GM18498 (cell line): ENCODE measurements around the gene SIPA1.
A peak's percentile ranks its signal among the peaks of the same experiment; 100 is the strongest.

Experiments
- ATAC-seq: cut with Tn5 transposase; IDR thresholded peaks from one replicate; pipeline ENCODE4 v1.9.1; 2021; ENCODE audit warnings: mild to moderate bottlenecking, moderate library complexity; ENCODE audit not compliant: unreplicated experiment

Gene SIPA1

DNA sequence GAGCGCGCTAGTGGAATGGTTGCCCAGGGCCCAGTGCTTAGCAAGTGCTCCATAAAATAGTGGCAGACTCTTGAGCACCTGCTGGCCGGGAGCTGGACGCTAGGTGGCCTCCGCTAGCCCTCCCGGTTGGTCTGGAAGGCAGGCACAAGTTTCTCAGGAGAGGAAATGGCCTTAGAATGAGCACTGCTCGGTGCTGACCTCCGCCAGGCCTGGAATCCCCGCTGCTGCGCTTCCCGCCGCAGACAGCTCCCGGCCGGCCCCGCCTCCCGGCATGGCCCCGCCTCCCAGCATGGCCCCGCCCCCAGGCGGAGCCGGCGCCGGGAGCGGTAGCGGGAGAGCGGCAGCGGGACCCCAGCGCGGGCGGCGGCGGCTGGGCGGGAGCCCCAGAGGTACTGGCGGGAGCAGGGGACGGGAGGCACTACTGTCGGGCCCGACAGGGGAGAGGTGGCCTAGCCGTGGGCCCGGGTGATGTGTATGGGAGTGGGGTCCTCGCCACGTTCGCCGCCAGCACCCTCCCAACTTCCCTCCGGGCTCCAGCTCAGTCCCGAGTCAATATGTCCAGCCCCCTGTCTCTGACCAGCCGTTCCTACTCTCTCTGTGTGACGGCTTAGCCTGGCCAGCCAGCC, at the start of gene SIPA1:
TSS of gene SIPA1 (plus strand) at position 308 of the 626 bp plus-strand sequence. CDS start 2,821 bp downstream, outside the sequence.
- peak; percentile 47 for ATAC-seq

DNA sequence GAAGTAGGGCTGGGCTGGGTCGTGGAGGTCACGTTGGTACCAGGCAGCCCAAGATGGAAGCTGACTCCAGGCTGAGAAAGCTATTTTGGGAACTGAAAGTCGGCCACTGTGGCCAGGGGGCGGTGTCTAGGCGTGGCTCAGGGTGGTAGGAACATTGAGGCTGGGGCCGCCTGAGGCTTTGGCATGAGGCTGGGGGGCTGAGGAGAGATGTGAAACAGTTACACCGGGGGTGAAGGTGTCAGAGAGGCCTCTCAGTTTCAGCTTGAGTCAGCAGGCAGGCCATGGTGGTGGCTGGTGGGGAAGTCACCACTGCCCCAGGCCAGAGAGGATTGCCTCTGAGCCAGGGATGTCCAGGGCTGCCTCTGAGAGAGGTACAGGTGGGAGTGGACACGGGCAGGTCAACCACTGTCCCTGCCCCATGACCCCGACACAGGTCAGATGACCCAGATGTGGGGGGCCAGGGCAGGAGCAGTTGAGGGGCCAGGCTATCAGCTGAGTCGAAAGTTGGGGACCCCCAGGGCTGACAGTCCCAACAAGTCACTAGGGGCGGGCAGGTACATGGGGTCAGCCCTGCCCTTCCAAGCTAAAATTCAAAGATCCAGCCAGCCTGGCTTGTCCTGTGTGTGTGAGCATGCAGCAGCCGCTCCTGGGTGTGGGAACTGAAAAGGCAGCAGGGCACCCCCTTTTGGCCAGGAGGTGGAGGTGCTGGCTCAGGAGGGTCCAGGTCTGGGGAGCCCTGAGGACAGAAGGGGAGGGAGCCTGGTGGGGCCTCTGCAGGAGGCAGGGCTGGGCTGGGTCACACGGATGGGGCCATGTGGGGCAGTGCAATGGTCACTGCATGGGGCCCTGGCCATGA, 49.5 kb upstream of the SIPA1 start:
- peak; percentile 79 for ATAC-seq

DNA sequence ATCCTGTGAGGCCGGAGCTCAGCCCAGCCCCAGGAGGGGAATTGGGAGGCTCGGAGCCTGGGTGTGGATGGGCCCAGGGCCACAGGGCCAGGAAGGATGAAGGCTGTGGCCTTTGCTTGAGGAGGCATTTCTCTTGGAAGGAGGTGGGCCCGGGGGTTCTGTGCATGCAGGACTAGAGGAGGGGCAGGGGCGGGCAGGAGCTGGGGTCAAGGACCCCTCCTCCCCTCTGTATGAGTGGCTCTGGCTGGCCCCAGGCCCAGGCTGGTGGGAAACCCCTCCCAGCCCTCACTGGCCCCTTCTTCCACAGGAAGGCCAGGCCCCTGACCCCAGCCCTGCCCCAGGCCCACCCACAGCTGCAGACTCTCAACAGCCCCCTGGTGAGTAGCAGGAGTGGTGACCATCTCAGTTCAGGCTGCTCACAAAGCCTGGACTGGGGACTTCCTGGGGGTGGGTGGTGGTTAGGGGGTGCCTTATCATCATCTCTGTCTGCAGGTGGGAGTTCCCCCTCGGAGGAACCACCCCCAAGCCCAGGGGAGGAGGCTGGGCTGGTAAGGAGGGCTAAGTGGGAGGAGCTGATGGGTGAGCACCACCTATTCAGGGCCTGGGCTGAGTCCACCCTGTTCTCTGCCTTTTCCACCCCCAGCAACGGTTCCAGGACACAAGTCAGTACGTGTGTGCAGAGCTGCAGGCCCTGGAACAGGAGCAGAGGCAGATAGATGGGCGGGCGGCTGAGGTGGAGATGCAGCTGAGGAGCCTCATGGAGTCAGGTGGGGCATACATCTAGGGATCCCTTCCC, 48.3 kb upstream of the SIPA1 start:
- no peak for ATAC-seq

- ATAC-seq = no peak
Observed at GRCh38 chr11:65590240-65590738, 47.6 kb upstream of the SIPA1 start.

DNA sequence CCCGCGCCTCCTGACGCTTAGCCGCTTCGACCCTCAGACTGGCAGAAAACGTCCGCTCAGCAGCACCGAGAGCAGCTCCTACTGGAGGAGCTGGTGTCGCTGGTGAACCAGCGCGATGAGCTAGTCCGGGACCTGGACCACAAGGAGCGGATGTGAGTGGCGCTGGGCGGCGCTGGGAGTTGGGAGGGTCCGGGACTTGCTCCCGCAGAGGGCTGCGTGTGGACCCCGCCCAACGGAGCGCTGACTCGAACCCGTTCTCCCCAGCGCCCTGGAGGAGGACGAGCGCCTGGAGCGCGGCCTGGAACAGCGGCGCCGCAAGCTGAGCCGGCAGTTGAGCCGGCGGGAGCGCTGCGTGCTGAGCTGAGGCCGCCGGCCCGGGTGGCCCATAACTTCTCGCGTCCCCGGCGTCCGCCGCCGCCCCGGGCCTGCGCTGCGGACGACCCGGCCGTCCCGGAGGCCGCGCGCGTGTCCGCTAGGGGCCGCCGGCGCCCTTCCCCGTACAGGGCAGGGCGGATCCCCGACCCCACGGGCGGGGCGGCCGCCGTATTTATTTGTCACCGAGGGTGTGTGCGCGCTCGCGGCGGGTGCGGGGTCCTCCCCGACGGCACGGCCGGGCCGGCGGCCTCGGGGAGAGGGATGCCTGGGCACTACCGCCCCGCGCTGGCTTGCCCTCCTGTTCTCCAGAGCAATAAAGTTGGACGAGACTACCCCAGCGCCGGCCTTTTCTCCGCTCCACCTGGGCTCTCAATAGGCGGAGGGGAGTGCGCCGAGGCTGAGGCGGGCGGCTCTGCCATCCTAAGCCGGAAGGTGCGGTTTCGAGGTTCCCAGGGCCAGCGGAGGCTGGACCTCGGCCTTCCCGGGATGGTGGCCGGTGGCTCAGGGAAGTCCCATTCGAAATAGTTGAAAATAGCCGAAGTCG, 45.7 kb upstream of the SIPA1 start:
- ATAC-seq = no peak

- no peak for ATAC-seq
Observed at GRCh38 chr11:65592858-65593517, 44.9 kb upstream of the SIPA1 start.

DNA sequence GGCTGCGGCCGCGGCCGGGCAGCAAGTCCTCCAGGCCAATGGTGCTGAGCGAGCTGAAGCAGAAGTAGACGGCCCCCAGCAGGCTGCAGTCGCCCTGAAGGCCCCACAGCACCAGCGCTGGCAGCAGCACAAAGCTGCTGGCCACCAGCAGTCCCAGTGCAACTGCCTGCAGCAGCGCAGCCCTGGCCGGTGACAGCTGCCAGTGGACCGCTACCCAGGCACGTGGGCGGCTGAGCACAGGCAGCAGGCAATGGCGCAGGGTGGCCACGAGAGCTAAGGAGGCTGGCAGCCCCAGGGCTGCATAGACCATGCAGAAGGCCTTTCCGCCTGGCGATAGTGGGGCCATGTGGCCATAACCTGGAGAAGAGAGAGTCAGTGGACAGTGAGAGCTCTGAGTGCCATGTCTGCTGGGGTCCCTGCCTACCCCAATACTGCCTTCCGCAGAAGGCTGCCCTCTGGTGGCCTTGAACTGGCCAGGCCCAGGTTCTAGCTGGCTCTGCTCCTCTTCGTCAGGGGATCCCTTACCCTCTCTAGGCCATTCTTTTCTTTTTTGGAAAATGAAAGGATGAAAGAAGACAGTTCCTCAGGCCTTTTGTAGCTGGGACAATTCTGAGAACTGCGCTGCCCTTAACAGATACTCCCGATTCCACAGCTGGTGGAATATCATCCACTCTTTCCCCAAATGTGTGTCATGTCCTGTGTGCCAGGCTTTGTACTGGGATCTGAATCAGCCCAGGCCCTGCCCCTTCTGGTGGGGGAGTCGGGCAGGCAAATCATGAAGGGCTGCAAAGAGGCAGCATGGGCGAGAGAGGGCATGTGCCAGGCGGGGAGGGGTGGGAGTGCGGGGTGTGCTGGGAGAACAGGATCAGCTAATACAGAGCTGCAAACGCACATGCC, 44.1 kb upstream of the SIPA1 start:
- ATAC-seq = no peak

- no peak for ATAC-seq
Observed at GRCh38 chr11:65595131-65595530, 42.8 kb upstream of the SIPA1 start.

GRCh38 chr11:65595543-65596281, 42.2 kb upstream of the SIPA1 start, which contains the start of gene KCNK7:
Gene KCNK7 (minus strand): TSS chr11:65595800. CDS start chr11:65595772, 28 bp downstream.
- ATAC-seq = no peak

DNA sequence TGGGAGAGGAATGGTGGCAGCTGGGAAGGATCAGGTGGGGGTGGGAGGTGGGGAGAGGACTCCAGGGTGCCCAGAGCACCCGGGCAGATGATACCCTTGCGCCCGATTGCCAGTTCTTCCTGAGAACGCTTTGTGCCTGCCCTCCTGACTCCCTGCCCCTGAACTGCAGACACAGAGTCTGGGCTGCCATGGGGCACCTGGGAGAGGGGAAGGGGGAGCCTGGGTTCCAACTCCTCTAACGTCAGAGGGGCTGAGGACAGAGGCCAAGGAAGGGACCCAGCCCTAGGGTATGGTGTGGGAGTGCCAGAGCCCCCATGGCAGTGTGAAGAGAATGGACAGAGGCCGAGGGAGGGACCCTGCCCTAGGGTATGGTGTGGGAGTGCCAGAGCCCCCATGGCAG, 41.4 kb upstream of the SIPA1 start:
- ATAC-seq = no peak

- no peak for ATAC-seq
Observed at GRCh38 chr11:65598258-65598699, 39.6 kb upstream of the SIPA1 start.

- ATAC-seq = no peak
Observed at GRCh38 chr11:65599216-65599954, 38.5 kb upstream of the SIPA1 start.

DNA sequence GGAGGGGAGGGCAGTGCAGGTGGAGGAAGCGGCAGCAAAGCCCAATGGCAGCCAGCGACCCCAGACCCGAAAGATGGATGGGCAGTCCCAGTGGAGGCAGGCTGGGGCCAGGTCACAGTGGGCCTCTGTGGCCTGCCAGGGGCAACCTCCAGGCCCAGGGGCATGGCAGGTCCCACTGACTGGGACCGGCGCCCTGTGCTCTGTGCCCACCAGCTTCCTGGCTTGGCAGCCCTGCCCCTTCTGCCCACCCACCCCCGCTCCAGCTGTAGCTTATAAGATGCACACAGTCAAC, 38.0 kb upstream of the SIPA1 start:
- ATAC-seq = no peak

DNA sequence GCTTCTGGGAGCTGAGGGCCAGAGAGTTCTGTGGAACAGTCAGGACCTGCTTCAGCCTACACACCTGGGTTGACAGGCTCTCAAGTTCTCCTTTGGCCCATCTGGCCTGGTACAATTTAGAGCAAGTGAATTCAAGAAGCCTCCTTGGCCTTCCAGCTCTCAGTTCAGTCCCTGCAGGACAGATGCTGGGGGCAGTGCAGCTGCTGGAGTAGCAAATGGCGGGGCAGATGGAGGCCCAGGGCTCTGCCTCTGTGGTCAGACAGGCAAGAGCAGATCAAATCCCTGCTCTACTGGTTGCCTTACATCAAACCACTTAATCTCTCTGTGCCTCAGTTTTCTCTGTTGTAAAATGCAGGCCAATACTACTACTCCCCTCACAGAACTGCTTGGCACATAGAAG, 33.6 kb upstream of the SIPA1 start:
- no peak for ATAC-seq

DNA sequence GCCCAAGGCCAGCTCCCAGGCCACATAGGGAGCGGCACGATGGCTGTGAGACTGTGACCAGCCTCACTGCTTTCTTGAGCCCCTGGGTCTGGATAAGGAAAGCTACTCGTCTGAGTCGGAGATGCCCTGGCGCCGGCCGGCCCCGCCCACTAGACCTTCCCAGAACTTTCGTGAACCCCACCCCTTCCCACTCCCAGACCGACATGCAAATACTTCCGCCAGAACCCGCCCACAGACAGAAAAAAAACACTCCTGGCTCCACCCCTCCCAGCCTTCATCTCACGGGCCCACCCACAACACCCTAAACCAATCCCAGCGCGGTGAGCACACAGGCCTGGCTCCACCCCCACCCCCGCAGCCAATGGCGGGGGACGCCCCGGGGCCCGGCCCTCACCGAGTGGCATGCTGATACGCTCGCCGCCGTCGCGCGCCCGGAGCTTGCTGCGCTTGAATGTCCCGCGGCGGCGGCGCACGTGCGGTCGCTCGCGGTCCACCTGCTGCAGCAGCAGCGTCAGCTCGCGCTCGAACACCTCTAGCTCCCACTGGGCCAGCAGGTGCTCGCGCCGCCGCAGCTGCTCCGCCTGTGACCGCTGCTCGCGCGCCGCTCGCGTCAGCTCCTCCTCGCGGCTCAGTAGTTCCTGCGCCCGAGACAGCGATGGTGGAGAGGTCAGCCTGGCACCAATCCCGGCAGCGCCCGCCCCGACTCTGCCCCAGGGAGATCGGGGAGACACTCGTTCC, 30.9 kb upstream of the SIPA1 start:
- ATAC-seq = no peak

DNA sequence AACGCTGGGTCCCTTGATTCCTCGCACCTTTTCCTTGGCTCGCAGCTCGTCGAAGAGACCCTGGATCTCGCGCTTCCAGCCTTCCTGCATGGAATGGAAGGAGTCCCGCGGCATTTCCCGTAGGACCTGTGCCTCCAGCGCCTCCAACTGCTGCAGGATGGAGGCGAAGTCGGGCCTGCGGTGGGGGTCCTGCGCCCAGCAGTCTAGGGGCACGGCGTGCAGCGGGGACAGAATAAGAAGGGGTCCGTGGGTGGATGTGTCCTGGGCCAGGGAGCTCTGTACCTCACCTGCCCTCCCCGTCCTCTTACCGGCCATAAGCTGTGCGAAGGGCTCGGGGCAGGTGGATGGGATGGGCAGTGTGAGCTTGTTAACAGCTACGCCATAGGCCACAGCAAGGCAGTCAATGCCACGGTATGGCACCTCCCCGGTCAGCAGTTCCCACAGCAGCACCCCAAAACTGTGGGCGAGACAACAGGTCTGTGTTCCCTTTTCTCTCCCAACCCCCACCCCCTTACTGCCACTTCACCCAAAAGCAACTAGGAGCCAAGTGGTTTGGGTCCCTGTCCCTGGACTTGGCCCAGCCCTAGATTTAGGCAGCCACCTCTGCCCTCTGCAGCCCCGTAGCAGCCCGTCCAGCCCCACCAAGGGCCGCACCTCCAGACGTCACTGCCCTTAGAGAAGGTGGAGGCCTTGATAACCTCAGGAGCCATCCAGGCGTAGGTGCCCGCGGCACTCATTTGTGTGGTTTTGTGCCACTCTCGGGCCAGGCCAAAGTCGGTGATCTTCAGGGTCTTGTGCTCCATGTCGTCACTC, 30.1 kb upstream of the SIPA1 start:
- no peak for ATAC-seq
